GM12874 (cell line): ENCODE data around the gene F8.

Experiments
- CTCF ChIP-seq: IDR thresholded peaks from 2 replicates; pipeline ENCODE4 v1.5.1; 2011; ENCODE audit warnings: low read depth, mild to moderate bottlenecking, control low read depth, low read length, moderate library complexity; ENCODE audit not compliant: insufficient read depth

The F8 gene

GRCh38 chrX:154800478-154801210, 221.9 kb downstream of the F8 start:
- no peak for TF ChIP-seq CTCF

GRCh38 chrX:154799556-154800348, 222.8 kb downstream of the F8 start:
- TF ChIP-seq CTCF, result no peak

- no peak for TF ChIP-seq CTCF
Observed at GRCh38 chrX:154797006-154797405, 225.5 kb downstream of the F8 start.

GRCh38 chrX:154795016-154795415, 227.5 kb downstream of the F8 start:
- no peak for TF ChIP-seq CTCF

- no peak for TF ChIP-seq CTCF
Observed at GRCh38 chrX:154793084-154793795, 229.3 kb downstream of the F8 start.

GRCh38 chrX:154791939-154792338, 230.6 kb downstream of the F8 start:
- no peak for TF ChIP-seq CTCF

- no peak for TF ChIP-seq CTCF
Observed at GRCh38 chrX:154791467-154791866, 231.1 kb downstream of the F8 start.
